B cell (primary cell): ENCODE measurements around the gene GPR75. TPM values are rescaled to one million over a fixed set of nuclear protein-coding genes. Genes with fewer than 3 reads are reported as not detected.

Source experiments
- ATAC-seq: fragments of 200-7000 bp; cut with Tn5 transposase; one replicate; pipeline ENCODE4 v1.10.0; 2021; ENCODE audit warnings: low read depth, mild to moderate bottlenecking, moderate number of reproducible peaks, moderate library complexity
- CTCF ChIA-PET: fragments of 350-600 bp; sonication (Branson Sonifier 250); formaldehyde crosslinking; loops from one replicate; lab custom pipeline; 2021; ENCODE audit warnings: antibody characterized with exemption, inconsistent platforms; lab: Charles Lee
- POLR2A ChIA-PET: fragments of 350-600 bp; sonication (Branson Sonifier 250); formaldehyde crosslinking; loops from one replicate; lab custom pipeline; 2021; ENCODE audit warnings: antibody characterized with exemption; lab: Charles Lee
- DNase-seq: peaks from one replicate; pipeline ENCODE4 v3.0.0; 2013
- H2AFZ ChIP-seq: 2 replicates; pipeline ENCODE4 v1.6.1; 2012; ENCODE audit warnings: mild to moderate bottlenecking, low read depth, low read length; ENCODE audit not compliant: insufficient read depth, poor library complexity, severe bottlenecking
- H3K27ac ChIP-seq, 2 donors: 1 replicate in 1 of 2; 2 replicates in 1 of 2; pipeline ENCODE4 v1.5.1; 2012 to 2013; ENCODE audit warnings: low read length in 2 of 2, mild to moderate bottlenecking in 2 of 2, moderate library complexity in 1 of 2
- H3K27me3 ChIP-seq, 4 experiments: fragments of 200-600 bp in 1 of 4; sonication (generic) in 1 of 4; replicated peaks in 1 of 4; 1 replicate in 2 of 4; 2 replicates in 2 of 4; pipeline versions ENCODE4 v1.6.1 to v1.7.0; 2013 to 2016; ENCODE audit warnings: low read length in 3 of 4, mild to moderate bottlenecking in 2 of 4, mixed read lengths in 1 of 4, moderate library complexity in 1 of 4; ENCODE audit not compliant: insufficient read depth in 4 of 4, control insufficient read depth in 3 of 4; ENCODE audit errors: control extremely low read depth in 1 of 4
- H3K36me3 ChIP-seq, 2 experiments: replicated peaks in 1 of 2; 1 replicate in 1 of 2; 2 replicates in 1 of 2; pipeline versions ENCODE4 v1.6.1 to v1.7.1; 2013; ENCODE audit warnings: low read length in 1 of 2; ENCODE audit not compliant: insufficient read depth in 2 of 2, control insufficient read depth in 1 of 2; ENCODE audit errors: control extremely low read depth in 1 of 2, extremely low read depth in 1 of 2
- H3K4me1 ChIP-seq, 2 donors: fragments of 200-600 bp in 1 of 2; sonication (generic) in 1 of 2; 1 replicate in 1 of 2; 2 replicates in 1 of 2; pipeline versions ENCODE4 v1.5.1 to v1.6.1; 2013 to 2017; ENCODE audit warnings: low read length in 2 of 2; ENCODE audit not compliant: control insufficient read depth in 2 of 2, insufficient read depth in 2 of 2
- H3K4me2 ChIP-seq: replicated peaks from 2 replicates; pipeline ENCODE3; 2012; ENCODE audit warnings: mild to moderate bottlenecking, low read depth, low read length; ENCODE audit not compliant: poor library complexity, severe bottlenecking
- H3K4me3 ChIP-seq, 5 experiments: fragments of 200-600 bp in 1 of 5; sonication (generic) in 1 of 5; 1 replicate in 3 of 5; 2 replicates in 2 of 5; pipeline versions ENCODE4 v1.5.1 to v1.7.0; 2011 to 2016; ENCODE audit warnings: low read length in 4 of 5, mild to moderate bottlenecking in 4 of 5, low read depth in 2 of 5, control low read depth in 1 of 5, moderate library complexity in 1 of 5; ENCODE audit not compliant: insufficient read depth in 1 of 5; ENCODE audit errors: control extremely low read depth in 1 of 5, extremely low read depth in 1 of 5
- H3K79me2 ChIP-seq: fragments of 200-600 bp; sonication (generic); one replicate; pipeline ENCODE4 v1.6.0; 2016; ENCODE audit warnings: low read length; ENCODE audit not compliant: control insufficient read depth, insufficient read depth
- H3K9ac ChIP-seq: fragments of 200-600 bp; sonication (generic); 2 replicates; pipeline ENCODE4 v1.6.1; 2017; ENCODE audit warnings: mild to moderate bottlenecking, low read length, moderate library complexity
- H3K9me3 ChIP-seq, 3 donors: one replicate each; pipeline versions ENCODE4 v1.6.1 to v1.7.1; 2013; ENCODE audit warnings: low read length in 2 of 3; ENCODE audit not compliant: control insufficient read depth in 2 of 3, insufficient read depth in 1 of 3; ENCODE audit errors: control extremely low read depth in 1 of 3
- H4K20me1 ChIP-seq: 2 replicates; pipeline ENCODE4 v1.6.0; 2012; ENCODE audit warnings: mild to moderate bottlenecking, low read length; ENCODE audit not compliant: insufficient read depth, control insufficient read depth, poor library complexity, severe bottlenecking
- H3K27ac Mint-ChIP-seq: one replicate; pipeline ENCODE4 v1.8.0; 2021; ENCODE audit warnings: mixed read lengths
- H3K27me3 Mint-ChIP-seq: one replicate; pipeline ENCODE4 v1.8.0; 2021; ENCODE audit warnings: mixed read lengths
- H3K4me1 Mint-ChIP-seq: one replicate; pipeline ENCODE4 v1.8.0; 2021; ENCODE audit warnings: mixed read lengths
- H3K4me3 Mint-ChIP-seq: one replicate; pipeline ENCODE4 v1.8.0; 2021; ENCODE audit warnings: mixed read lengths
- H3K9me3 Mint-ChIP-seq: one replicate; pipeline ENCODE4 v1.8.0; 2022; ENCODE audit warnings: mixed read lengths; ENCODE audit not compliant: insufficient read depth
- EZH2 ChIP-seq: IDR thresholded peaks from 2 replicates; pipeline ENCODE4 v1.6.1; 2012; ENCODE audit warnings: borderline replicate concordance, low read depth, mild to moderate bottlenecking, moderate library complexity, low read length; ENCODE audit not compliant: insufficient read depth, poor library complexity, severe bottlenecking
- WGBS: methylation state at CpG from one replicate; pipeline ENCODE4 v1.1.5; 2013; ENCODE audit warnings: missing lambda C conversion rate; ENCODE audit not compliant: insufficient coverage; 5-methylcytosine and 5-hydroxymethylcytosine counted together
- intact Hi-C: fragments of 100-400 bp; cut with micrococcal nuclease; formaldehyde crosslinking; loops from one replicate; pipeline ENCODE4 v1.10.0; 2022
- polyA plus RNA-seq: library from polyadenylated mRNA; depleted of rRNA; stranded (reverse); fragments of >200 nt; gene quantifications from 2 replicates; pipeline ENCODE4 v1.2.3, GENCODE V29; 2012
- total RNA-seq, 2 donors: library from RNA; stranded (reverse); fragments of 120-200 nt in 1 of 2; gene quantifications; 1 replicate in 1 of 2; 2 replicates in 1 of 2; pipeline versions ENCODE4 v1.2.3 to v1.2.4, GENCODE V29; 2013 to 2022
- TF ChIP-seq, protein P1 (sequence below): fragments of 200-600 bp; IDR thresholded peaks from one replicate; pipeline ENCODE4 v1.8.0; 2022; ENCODE audit warnings: antibody characterized with exemption, mild to moderate bottlenecking

Gene GPR75
- total and polyA plus RNA-seq, 2 donors (not counting 1 experiment from before 2014, with no cell fraction given) = 5.1 to 5.9 TPM

GRCh38 chr2:53865264-53865663, 5.5 kb upstream of the GPR75 start:
- no peaks in the 10 kb centered on the region for H3K79me2 ChIP-seq
- Mint-ChIP-seq H3K4me1 (no peaks in the 10 kb centered on the region), H3K27me3 (no peaks in the 10 kb centered on the region), H3K27ac (no peak overlapping the region), H3K9me3 (no peaks in the 10 kb centered on the region), H3K4me3 (no peak overlapping the region)
- H3K4me3 ChIP-seq = no peak overlapping the region
- intact Hi-C loops = no loop called here
- 100% methylated on average over 2 of the region's 2 CpGs for WGBS
- no peaks in the 10 kb centered on the region for H3K9me3 ChIP-seq
- no peaks in the 10 kb centered on the region for H3K27me3 ChIP-seq
- H2AFZ ChIP-seq = no peak overlapping the region
- no peak overlapping the region for H3K27ac ChIP-seq
- ChIA-PET CTCF (no interaction called here), POLR2A (no interaction called here)
- no peak overlapping the region for H3K9ac ChIP-seq
- H3K4me2 ChIP-seq = no peak overlapping the region
- DNase-seq = no peak
- TF ChIP-seq, protein P1, sequence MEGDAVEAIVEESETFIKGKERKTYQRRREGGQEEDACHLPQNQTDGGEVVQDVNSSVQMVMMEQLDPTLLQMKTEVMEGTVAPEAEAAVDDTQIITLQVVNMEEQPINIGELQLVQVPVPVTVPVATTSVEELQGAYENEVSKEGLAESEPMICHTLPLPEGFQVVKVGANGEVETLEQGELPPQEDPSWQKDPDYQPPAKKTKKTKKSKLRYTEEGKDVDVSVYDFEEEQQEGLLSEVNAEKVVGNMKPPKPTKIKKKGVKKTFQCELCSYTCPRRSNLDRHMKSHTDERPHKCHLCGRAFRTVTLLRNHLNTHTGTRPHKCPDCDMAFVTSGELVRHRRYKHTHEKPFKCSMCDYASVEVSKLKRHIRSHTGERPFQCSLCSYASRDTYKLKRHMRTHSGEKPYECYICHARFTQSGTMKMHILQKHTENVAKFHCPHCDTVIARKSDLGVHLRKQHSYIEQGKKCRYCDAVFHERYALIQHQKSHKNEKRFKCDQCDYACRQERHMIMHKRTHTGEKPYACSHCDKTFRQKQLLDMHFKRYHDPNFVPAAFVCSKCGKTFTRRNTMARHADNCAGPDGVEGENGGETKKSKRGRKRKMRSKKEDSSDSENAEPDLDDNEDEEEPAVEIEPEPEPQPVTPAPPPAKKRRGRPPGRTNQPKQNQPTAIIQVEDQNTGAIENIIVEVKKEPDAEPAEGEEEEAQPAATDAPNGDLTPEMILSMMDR = no peak
- TF ChIP-seq EZH2 = no peak
- no peaks in the 10 kb centered on the region for H4K20me1 ChIP-seq
- no peaks in the 10 kb centered on the region for H3K4me1 ChIP-seq
- peaks cover 7 to 43% of the 10 kb centered on the region in 2 experiments for H3K36me3 ChIP-seq
- no peak for ATAC-seq

DNA sequence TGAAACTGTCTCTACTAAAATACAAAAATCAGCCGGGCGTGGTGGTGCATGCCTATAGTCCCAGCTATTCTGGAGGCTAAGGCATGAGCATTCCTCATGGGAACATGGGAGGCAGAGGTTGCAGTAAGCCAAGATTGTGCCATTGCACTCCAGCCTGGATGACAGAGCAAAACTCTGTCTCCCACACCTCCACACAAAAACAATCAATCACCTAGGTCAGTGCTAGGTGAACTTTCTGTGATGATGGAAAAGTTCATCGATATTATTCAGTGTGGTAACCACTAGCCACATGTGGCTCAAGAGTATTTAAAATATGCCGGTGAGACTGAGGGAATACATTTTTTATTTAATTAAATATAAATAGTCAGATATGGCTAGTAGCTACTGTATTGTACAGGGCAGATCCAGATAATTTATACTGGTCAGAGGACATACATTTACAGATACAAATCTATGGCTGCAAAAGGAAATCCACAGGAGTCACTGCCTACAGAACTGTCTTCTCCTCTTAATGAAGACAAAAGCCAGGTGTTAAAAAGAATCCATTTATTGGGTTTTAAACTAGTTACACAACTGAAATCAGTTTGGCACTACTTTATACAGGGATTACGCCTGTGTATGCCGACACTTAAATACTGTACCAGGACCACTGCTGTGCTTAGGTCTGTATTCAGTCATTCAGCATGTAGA, 3.9 kb upstream of the GPR75 start:
- H3K9me3 Mint-ChIP-seq = no peaks in the 10 kb centered on the region

More for the DNA sequence above, 3.9 kb upstream of the GPR75 start:
- intact Hi-C loops = no loop called here
- 100% methylated on average over 2 of the region's 6 CpGs for WGBS
- H3K79me2 ChIP-seq = no peaks in the 10 kb centered on the region
- no peak overlapping the region for H3K27ac ChIP-seq
- H3K4me1 ChIP-seq = no peaks in the 10 kb centered on the region
- Mint-ChIP-seq H3K4me3 (no peak overlapping the region), H3K4me1 (no peaks in the 10 kb centered on the region), H3K27me3 (no peaks in the 10 kb centered on the region), H3K27ac (no peak overlapping the region)
- no peak overlapping the region for H3K4me2 ChIP-seq
- H2AFZ ChIP-seq = no peak overlapping the region
- no peaks in the 10 kb centered on the region for H4K20me1 ChIP-seq
- no peaks in the 10 kb centered on the region for H3K27me3 ChIP-seq
- ChIA-PET CTCF (no interaction called here), POLR2A (no interaction called here)
- peaks cover 6 to 38% of the 10 kb centered on the region in 2 experiments for H3K36me3 ChIP-seq
- no peaks in the 10 kb centered on the region for H3K9me3 ChIP-seq
- ATAC-seq = no peak
- no peak overlapping the region for H3K9ac ChIP-seq
- no peak overlapping the region for H3K4me3 ChIP-seq
- no peak for DNase-seq
- TF ChIP-seq EZH2 = no peak
- TF ChIP-seq, protein P1 = no peak
